Hepatocyte (in vitro differentiated cells): ENCODE measurements around the gene IGF1. TPM values are rescaled to one million over a fixed set of nuclear protein-coding genes. Genes with fewer than 3 reads are reported as not detected.

Source experiments
- DNase-seq: peaks from one replicate; pipeline ENCODE4 v3.0.0-alpha.2; 2016; ENCODE audit warnings: low spot score
- H2AFZ ChIP-seq: fragments of 200-600 bp; sonication (generic); 2 replicates; pipeline ENCODE4 v1.6.0; 2016; ENCODE audit warnings: antibody characterized with exemption, mild to moderate bottlenecking
- H3K27ac ChIP-seq: fragments of 200-600 bp; sonication (generic); 2 replicates; pipeline ENCODE4 v1.5.1; 2016; ENCODE audit warnings: mild to moderate bottlenecking
- H3K27me3 ChIP-seq: fragments of 200-600 bp; sonication (generic); 2 replicates; pipeline ENCODE4 v1.6.1; 2016
- H3K36me3 ChIP-seq: fragments of 200-600 bp; sonication (generic); replicated peaks from 2 replicates; pipeline ENCODE4 v1.5.1; 2016; ENCODE audit warnings: low read depth; ENCODE audit not compliant: insufficient read depth
- H3K4me1 ChIP-seq: fragments of 200-600 bp; sonication (generic); 2 replicates; pipeline ENCODE4 v1.5.1; 2016; ENCODE audit warnings: mild to moderate bottlenecking, moderate library complexity; ENCODE audit not compliant: insufficient read depth
- H3K4me2 ChIP-seq: fragments of 200-600 bp; sonication (generic); 2 replicates; pipeline ENCODE4 v1.6.0; 2016
- H3K4me3 ChIP-seq: fragments of 200-600 bp; sonication (generic); 2 replicates; pipeline ENCODE4 v1.5.1; 2016; ENCODE audit warnings: mild to moderate bottlenecking
- H3K79me2 ChIP-seq: fragments of 200-600 bp; sonication (generic); 2 replicates; pipeline ENCODE4 v1.6.0; 2017; ENCODE audit warnings: mild to moderate bottlenecking
- H3K9me2 ChIP-seq: fragments of 200-600 bp; sonication (generic); replicated peaks from 2 replicates; pipeline ENCODE4 v1.6.0; 2017; ENCODE audit warnings: mild to moderate bottlenecking; ENCODE audit not compliant: insufficient read depth
- H3K9me3 ChIP-seq: fragments of 200-600 bp; sonication (generic); 2 replicates; pipeline ENCODE4 v1.5.1; 2016; ENCODE audit warnings: low read depth, mild to moderate bottlenecking
- H4K20me1 ChIP-seq: fragments of 200-600 bp; sonication (generic); 2 replicates; pipeline ENCODE4 v1.6.0; 2016; ENCODE audit warnings: mild to moderate bottlenecking; ENCODE audit not compliant: insufficient read depth, poor library complexity, severe bottlenecking
- CTCF ChIP-seq: fragments of 200-600 bp; sonication (generic); IDR thresholded peaks from 2 replicates; pipeline ENCODE4 v1.5.1; 2016; ENCODE audit warnings: antibody characterized with exemption, mild to moderate bottlenecking; ENCODE audit not compliant: poor library complexity
- EZH2 ChIP-seq: fragments of 200-600 bp; sonication (generic); IDR thresholded peaks from 2 replicates; pipeline ENCODE4 v1.6.1; 2016; ENCODE audit warnings: antibody characterized with exemption, mild to moderate bottlenecking, borderline replicate concordance
- EZH2phosphoT487 ChIP-seq: fragments of 200-600 bp; sonication (generic); IDR thresholded peaks from one replicate; pipeline ENCODE4 v1.6.1; 2018; ENCODE audit warnings: antibody characterized with exemption, mild to moderate bottlenecking, low read depth, moderate library complexity; ENCODE audit not compliant: unreplicated experiment, severe bottlenecking
- WGBS: methylation state at CpG from one replicate; pipeline ENCODE4 v1.1.6; 2016; ENCODE audit warnings: low lambda C conversion rate; ENCODE audit errors: missing lambda C conversion rate; 5-methylcytosine and 5-hydroxymethylcytosine counted together
- polyA plus RNA-seq: library from polyadenylated mRNA; unstranded; fragments of >200 nt; fragmentation: Nextera tagmentation; extraction: Ambion mirVana; gene quantifications from 2 replicates; pipeline ENCODE4 v1.2.1, GENCODE V29; 2016
- total RNA-seq: library from RNA; depleted of rRNA; stranded (reverse); fragments of >200 nt; gene quantifications from 2 replicates; pipeline ENCODE4 v1.2.3, GENCODE V29; 2014

IGF1 gene
- total and polyA plus RNA-seq, 2 experiments from 2014 or later: 10.0 to 12.0 TPM

- Histone ChIP-seq H3K9me2 (no peaks in the 10 kb centered on the region), H3K27ac (no peak overlapping the region), H3K4me1 (no peaks in the 10 kb centered on the region), H3K4me2 (no peak overlapping the region), H3K9me3 (no peaks in the 10 kb centered on the region), H3K4me3 (no peak overlapping the region), H2AFZ (no peak overlapping the region), H3K79me2 (no peaks in the 10 kb centered on the region), H3K36me3 (no peaks in the 10 kb centered on the region), H4K20me1 (no peaks in the 10 kb centered on the region), H3K27me3 (no peaks in the 10 kb centered on the region)
- no peak for TF ChIP-seq EZH2phosphoT487
- TF ChIP-seq CTCF: no peak
- no peak for TF ChIP-seq EZH2
- no peak for DNase-seq
Measured at GRCh38 chr12:102376781-102377180, 103.6 kb downstream of the IGF1 start.

- Histone ChIP-seq H3K4me2 (no peak overlapping the region), H3K9me2 (no peaks in the 10 kb centered on the region), H3K79me2 (no peaks in the 10 kb centered on the region), H3K4me1 (no peaks in the 10 kb centered on the region), H3K27me3 (no peaks in the 10 kb centered on the region), H3K9me3 (no peaks in the 10 kb centered on the region), H4K20me1 (no peaks in the 10 kb centered on the region), H3K27ac (no peak overlapping the region), H2AFZ (no peak overlapping the region), H3K36me3 (no peaks in the 10 kb centered on the region), H3K4me3 (no peak overlapping the region)
- 96% methylated on average over 5 of the region's 5 CpGs for WGBS
- no peak for TF ChIP-seq EZH2
- DNase-seq: no peak
Measured at GRCh38 chr12:102376181-102376747, 104.1 kb downstream of the IGF1 start.

DNA sequence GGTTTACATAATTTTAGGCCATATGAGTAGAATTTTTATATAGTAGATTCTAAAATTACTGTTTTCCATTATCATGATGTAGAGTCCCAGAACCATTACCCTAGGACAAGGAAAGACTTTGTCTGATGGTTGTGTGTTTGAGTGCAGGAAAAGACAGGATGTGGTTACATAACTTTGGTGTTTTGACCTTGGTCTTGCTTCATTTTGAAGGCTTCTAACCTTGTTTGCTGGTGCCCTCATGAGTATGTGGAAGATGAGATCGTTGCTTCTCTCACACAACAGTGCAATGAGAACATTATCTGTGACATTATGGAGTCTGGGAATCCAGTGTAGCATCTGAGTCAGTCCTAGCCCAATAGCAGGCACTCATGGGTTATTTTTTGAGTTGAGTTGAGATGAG lies 106.2 kb downstream of the IGF1 start:
- Histone ChIP-seq H3K9me3 (no peaks in the 10 kb centered on the region), H3K4me2 (no peak overlapping the region), H2AFZ (no peak overlapping the region), H3K27me3 (no peaks in the 10 kb centered on the region), H3K4me3 (no peak overlapping the region), H3K4me1 (no peaks in the 10 kb centered on the region), H3K9me2 (no peaks in the 10 kb centered on the region), H3K79me2 (no peaks in the 10 kb centered on the region), H3K36me3 (no peaks in the 10 kb centered on the region), H4K20me1 (no peaks in the 10 kb centered on the region), H3K27ac (no peak overlapping the region)
- 95% methylated on average over 1 of the region's 1 CpG for WGBS
- no peak for DNase-seq
- TF ChIP-seq CTCF (no peak), EZH2 (no peak), EZH2phosphoT487 (no peak)

DNA sequence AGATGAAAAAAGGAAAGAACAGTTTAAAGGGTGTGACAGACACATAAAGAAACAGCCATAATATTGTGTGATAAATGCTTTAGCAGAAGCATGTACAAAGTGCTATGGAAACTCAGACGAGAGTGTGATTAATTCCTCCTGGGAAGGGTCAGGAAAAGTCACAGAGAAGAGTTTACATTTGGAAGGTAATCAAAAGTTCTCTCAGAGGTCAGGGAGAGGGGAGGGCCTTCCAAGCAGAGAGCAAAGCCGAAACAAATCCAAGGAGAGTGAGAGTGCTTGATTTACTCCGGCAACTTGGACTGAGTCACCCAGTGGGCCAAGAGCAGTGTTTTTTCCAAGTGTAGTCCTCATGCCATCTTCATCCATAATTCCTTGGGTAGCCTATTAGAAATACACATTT lies 108.3 kb downstream of the IGF1 start:
- no peaks in the 10 kb centered on the region for H3K9me3 ChIP-seq
- H3K4me1 ChIP-seq: no peaks in the 10 kb centered on the region
- WGBS: 47% methylated on average over 3 of the region's 3 CpGs
- DNase-seq: no peak
- TF ChIP-seq EZH2: no peak
- no peak for TF ChIP-seq EZH2phosphoT487
- TF ChIP-seq CTCF: no peak
- no peaks in the 10 kb centered on the region for H3K79me2 ChIP-seq
- H3K9me2 ChIP-seq: no peaks in the 10 kb centered on the region
- no peaks in the 10 kb centered on the region for H4K20me1 ChIP-seq
- H3K4me3 ChIP-seq: no peak overlapping the region
- H3K4me2 ChIP-seq: no peak overlapping the region
- no peak overlapping the region for H2AFZ ChIP-seq
- no peaks in the 10 kb centered on the region for H3K27me3 ChIP-seq
- no peak overlapping the region for H3K27ac ChIP-seq
- H3K36me3 ChIP-seq: no peaks in the 10 kb centered on the region
